Activated T-helper 1 cell treated with anti-CD3 and anti-CD28 coated beads, Interleukin-12 subunit alpha, Interleukin-12 subunit beta, Interleukin-2, Interleukin-4 antibody, amounts not matched to agents 30 ng/mL and 10 ng/mL and 1 ng/mL, durations not matched to agents 14 hours and 24 hours and 36 hours (primary cell): ENCODE results near the gene TFPI. TPM values are rescaled to one million over a fixed set of nuclear protein-coding genes. Genes with fewer than 3 reads are reported as not detected.
"Not testable (repeated sequence)": the region's sequence is repeated elsewhere in the genome, so short reads cannot be mapped to it uniquely, and the experiment has no call there.

Source experiments
- DNase-seq: peaks from one replicate; pipeline ENCODE4 v3.0.0; 2021; ENCODE audit warnings: low spot score
- H3K27ac Mint-ChIP-seq: one replicate; pipeline ENCODE4 v1.8.0; 2021; ENCODE audit warnings: mild to moderate bottlenecking, mixed read lengths
- H3K27me3 Mint-ChIP-seq: one replicate; pipeline ENCODE4 v1.8.0; 2022; ENCODE audit warnings: mild to moderate bottlenecking, moderate library complexity, mixed read lengths; ENCODE audit not compliant: insufficient read depth
- H3K36me3 Mint-ChIP-seq: one replicate; pipeline ENCODE4 v1.8.0; 2021; ENCODE audit warnings: low read depth, mixed read lengths
- H3K4me1 Mint-ChIP-seq: one replicate; pipeline ENCODE4 v1.8.0; 2021; ENCODE audit warnings: low read depth, mixed read lengths
- H3K4me3 Mint-ChIP-seq: one replicate; pipeline ENCODE4 v1.8.0; 2021; ENCODE audit warnings: mild to moderate bottlenecking, moderate library complexity, mixed read lengths
- H3K9me3 Mint-ChIP-seq: one replicate; pipeline ENCODE4 v1.8.0; 2021; ENCODE audit warnings: mixed read lengths
- intact Hi-C: fragments of 100-400 bp; cut with micrococcal nuclease; formaldehyde crosslinking; loops from one replicate; pipeline ENCODE4 v1.15.1; 2024
- total RNA-seq: library from RNA; stranded (reverse); gene quantifications from 2 replicates; pipeline ENCODE4 v1.2.3, GENCODE V29; 2022

The TFPI gene
- total RNA-seq, 1 donor from 2014 or later = 0.60 TPM

- H3K4me3 Mint-ChIP-seq, DNase-seq, H3K27ac Mint-ChIP-seq, H3K9me3 Mint-ChIP-seq, H3K36me3 Mint-ChIP-seq, H3K4me1 Mint-ChIP-seq, H3K27me3 Mint-ChIP-seq, intact Hi-C loops: not testable (repeated sequence)
Measured at GRCh38 chr2:187516630-187517510, 37.4 kb downstream of the TFPI start.

- H3K27me3 Mint-ChIP-seq = no peaks in the 10 kb centered on the region
- intact Hi-C loops = no loop called here
- DNase-seq = no peak
- no peaks in the 10 kb centered on the region for H3K36me3 Mint-ChIP-seq
- no peak overlapping the region for H3K27ac Mint-ChIP-seq
- H3K4me1 Mint-ChIP-seq = peaks cover 4% of the 10 kb centered on the region
- no peaks in the 10 kb centered on the region for H3K9me3 Mint-ChIP-seq
- no peak overlapping the region for H3K4me3 Mint-ChIP-seq
Measured at GRCh38 chr2:187514930-187515329, 39.3 kb downstream of the TFPI start.

- H3K4me3 Mint-ChIP-seq, H3K4me1 Mint-ChIP-seq, H3K27ac Mint-ChIP-seq, H3K9me3 Mint-ChIP-seq, intact Hi-C loops, H3K27me3 Mint-ChIP-seq, H3K36me3 Mint-ChIP-seq, DNase-seq: not testable (repeated sequence)
Measured at GRCh38 chr2:187514235-187514829, 39.9 kb downstream of the TFPI start.

GRCh38 chr2:187513460-187514234 lies 40.6 kb downstream of the TFPI start:
- H3K36me3 Mint-ChIP-seq, DNase-seq, H3K27ac Mint-ChIP-seq, H3K9me3 Mint-ChIP-seq, H3K27me3 Mint-ChIP-seq, H3K4me1 Mint-ChIP-seq, H3K4me3 Mint-ChIP-seq, intact Hi-C loops: not testable (repeated sequence)

- intact Hi-C loops = no loop called here
- no peaks in the 10 kb centered on the region for H3K36me3 Mint-ChIP-seq
- H3K9me3 Mint-ChIP-seq = no peaks in the 10 kb centered on the region
- H3K27ac Mint-ChIP-seq = no peak overlapping the region
- peaks cover 6% of the 10 kb centered on the region for H3K4me1 Mint-ChIP-seq
- H3K4me3 Mint-ChIP-seq = no peak overlapping the region
- DNase-seq = no peak
- H3K27me3 Mint-ChIP-seq = no peaks in the 10 kb centered on the region
Measured at GRCh38 chr2:187511356-187512315, 42.6 kb downstream of the TFPI start.

GRCh38 chr2:187510419-187511355 lies 43.5 kb downstream of the TFPI start:
- H3K4me3 Mint-ChIP-seq, intact Hi-C loops, H3K9me3 Mint-ChIP-seq, DNase-seq, H3K4me1 Mint-ChIP-seq, H3K27me3 Mint-ChIP-seq, H3K36me3 Mint-ChIP-seq, H3K27ac Mint-ChIP-seq: not testable (repeated sequence)

- intact Hi-C loops = no loop called here
- no peak overlapping the region for H3K27ac Mint-ChIP-seq
- H3K36me3 Mint-ChIP-seq = no peaks in the 10 kb centered on the region
Measured at GRCh38 chr2:187509667-187510417, 44.4 kb downstream of the TFPI start.

GRCh38 chr2:187506416-187506815 lies 47.8 kb downstream of the TFPI start:
- Mint-ChIP-seq H3K4me1 (peaks cover 6% of the 10 kb centered on the region), H3K27ac (no peak overlapping the region), H3K27me3 (peaks cover 5% of the 10 kb centered on the region), H3K4me3 (no peak overlapping the region), H3K9me3 (no peaks in the 10 kb centered on the region), H3K36me3 (no peaks in the 10 kb centered on the region)
- intact Hi-C loops = no loop called here
- DNase-seq = no peak

More at GRCh38 chr2:187509667-187510417, 44.4 kb downstream of the TFPI start:
- Mint-ChIP-seq H3K4me1 (peaks cover 6% of the 10 kb centered on the region), H3K9me3 (no peaks in the 10 kb centered on the region), H3K4me3 (no peak overlapping the region), H3K27me3 (no peaks in the 10 kb centered on the region)
- no peak for DNase-seq

GRCh38 chr2:187505065-187505672 lies 49.1 kb downstream of the TFPI start:
- Mint-ChIP-seq H3K4me3 (no peak overlapping the region), H3K9me3 (no peaks in the 10 kb centered on the region), H3K36me3 (no peaks in the 10 kb centered on the region), H3K27me3 (peaks cover 5% of the 10 kb centered on the region), H3K4me1 (peaks cover 4% of the 10 kb centered on the region), H3K27ac (no peak overlapping the region)
- intact Hi-C loops = no loop called here
- no peak for DNase-seq

GRCh38 chr2:187504312-187504921 lies 49.8 kb downstream of the TFPI start:
- no peaks in the 10 kb centered on the region for H3K4me1 Mint-ChIP-seq
- intact Hi-C loops = loop anchor here (5.0 kb wide), 1 partner anchor 1008 kb away; no protein-coding TSS in a partner anchor
- H3K27me3 Mint-ChIP-seq = peaks cover 5% of the 10 kb centered on the region
- H3K27ac Mint-ChIP-seq = no peak overlapping the region
- H3K4me3 Mint-ChIP-seq = no peak overlapping the region
- H3K36me3 Mint-ChIP-seq = no peaks in the 10 kb centered on the region
- no peaks in the 10 kb centered on the region for H3K9me3 Mint-ChIP-seq
- no peak for DNase-seq
